Loucy (cell line): ENCODE data around the gene IKZF5.

ENCODE experiments used
- H2AFZ ChIP-seq: fragments of 200-600 bp; sonication (generic); 2 replicates; pipeline ENCODE4 v1.6.0; 2016; ENCODE audit warnings: antibody characterized with exemption, mild to moderate bottlenecking, low read length, moderate library complexity
- H3F3A ChIP-seq: fragments of 200-600 bp; 2 replicates; pipeline ENCODE4 v1.6.0; 2016; ENCODE audit warnings: antibody characterized with exemption, low read depth, mild to moderate bottlenecking
- H3K27me3 ChIP-seq: fragments of 200-600 bp; sonication (generic); 2 replicates; pipeline ENCODE4 v1.6.1; 2014; ENCODE audit warnings: low read length, mild to moderate bottlenecking; ENCODE audit not compliant: insufficient read depth, poor library complexity, severe bottlenecking
- H3K36me3 ChIP-seq: fragments of 200-600 bp; sonication (generic); 2 replicates; pipeline ENCODE4 v1.6.1; 2016; ENCODE audit warnings: low read length; ENCODE audit not compliant: insufficient read depth
- H3K4me1 ChIP-seq: fragments of 200-600 bp; sonication (generic); 2 replicates; pipeline ENCODE4 v1.5.1; 2014; ENCODE audit warnings: low read length, mild to moderate bottlenecking; ENCODE audit not compliant: insufficient read depth, poor library complexity, severe bottlenecking
- H3K4me2 ChIP-seq: fragments of 200-600 bp; sonication (generic); 2 replicates; pipeline ENCODE4 v1.6.0; 2014; ENCODE audit warnings: antibody characterized with exemption, low read length, low read depth, mild to moderate bottlenecking; ENCODE audit not compliant: poor library complexity, severe bottlenecking
- H3K4me3 ChIP-seq: fragments of 200-600 bp; sonication (generic); 2 replicates; pipeline ENCODE4 v1.5.1; 2014; ENCODE audit warnings: low read length, mild to moderate bottlenecking, mixed read lengths; ENCODE audit not compliant: poor library complexity, severe bottlenecking
- H3K79me2 ChIP-seq: fragments of 200-600 bp; sonication (generic); 2 replicates; pipeline ENCODE4 v1.6.1; 2014; ENCODE audit warnings: low read length; ENCODE audit not compliant: insufficient read depth
- H3K9ac ChIP-seq: fragments of 200-600 bp; sonication (generic); 2 replicates; pipeline ENCODE4 v1.6.0; 2014; ENCODE audit warnings: mild to moderate bottlenecking, low read depth, low read length, moderate library complexity; ENCODE audit not compliant: poor library complexity, severe bottlenecking
- H3K9me2 ChIP-seq: fragments of 200-600 bp; sonication (generic); replicated peaks from 2 replicates; pipeline ENCODE4 v1.6.1; 2016; ENCODE audit warnings: low read depth, low read length, mixed read lengths
- H3K9me3 ChIP-seq: fragments of 200-600 bp; sonication (generic); 2 replicates; pipeline ENCODE4 v1.6.1; 2014; ENCODE audit warnings: mild to moderate bottlenecking, antibody characterized with exemption, low read length, low read depth; ENCODE audit not compliant: insufficient read depth
- H4K20me1 ChIP-seq: fragments of 200-600 bp; sonication (generic); 2 replicates; pipeline ENCODE4 v1.6.0; 2014; ENCODE audit warnings: antibody characterized with exemption, low read length, mild to moderate bottlenecking; ENCODE audit not compliant: insufficient read depth, poor library complexity, severe bottlenecking
- EZH2phosphoT487 ChIP-seq: fragments of 200-600 bp; IDR thresholded peaks from 2 replicates; pipeline ENCODE4 v1.6.1; 2018; ENCODE audit warnings: antibody characterized with exemption, mild to moderate bottlenecking, moderate library complexity, borderline replicate concordance
- TF ChIP-seq, protein P1 (sequence below): fragments of 200-600 bp; sonication (generic); conservative IDR thresholded peaks from 2 replicates; pipeline ENCODE4 v1.5.1; 2014; ENCODE audit warnings: mild to moderate bottlenecking, antibody characterized with exemption, low read length

IKZF5 gene

DNA sequence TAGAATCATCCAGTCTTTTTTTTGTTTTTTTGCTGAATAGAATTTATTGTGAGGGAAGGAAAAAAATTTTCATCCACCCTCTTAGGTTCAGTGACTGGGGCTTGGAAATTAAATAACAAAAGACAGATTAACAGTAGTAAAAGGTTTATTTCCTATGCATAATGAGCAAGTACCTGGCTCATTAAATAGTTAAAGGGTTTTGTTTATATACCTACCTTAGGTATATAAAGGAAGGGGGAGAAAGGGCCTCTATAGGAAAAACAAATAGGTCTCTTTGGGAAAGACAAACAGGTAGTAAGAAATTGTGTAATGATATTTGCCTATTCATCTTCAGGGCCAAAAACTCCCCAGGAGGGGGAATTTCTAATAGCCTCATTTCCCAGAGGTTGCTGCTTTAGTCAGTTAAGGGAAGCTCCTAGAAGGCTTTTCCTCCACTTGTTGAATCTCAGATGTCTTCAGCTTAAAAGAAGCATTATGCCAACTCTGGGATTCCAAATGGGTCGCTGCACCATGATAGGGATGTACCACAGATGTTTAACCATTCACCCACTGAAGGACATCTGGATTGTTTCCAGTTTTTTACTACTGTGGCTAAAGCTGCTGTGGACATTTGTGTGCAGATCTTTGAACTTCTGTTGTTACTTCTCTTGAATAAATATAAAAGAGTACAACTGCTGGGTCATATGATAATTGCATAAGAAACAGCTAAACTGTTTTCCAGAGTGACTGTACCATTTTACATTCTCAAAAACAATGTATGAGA lies 11.5 kb upstream of the IKZF5 start:
- TF ChIP-seq, protein P1, sequence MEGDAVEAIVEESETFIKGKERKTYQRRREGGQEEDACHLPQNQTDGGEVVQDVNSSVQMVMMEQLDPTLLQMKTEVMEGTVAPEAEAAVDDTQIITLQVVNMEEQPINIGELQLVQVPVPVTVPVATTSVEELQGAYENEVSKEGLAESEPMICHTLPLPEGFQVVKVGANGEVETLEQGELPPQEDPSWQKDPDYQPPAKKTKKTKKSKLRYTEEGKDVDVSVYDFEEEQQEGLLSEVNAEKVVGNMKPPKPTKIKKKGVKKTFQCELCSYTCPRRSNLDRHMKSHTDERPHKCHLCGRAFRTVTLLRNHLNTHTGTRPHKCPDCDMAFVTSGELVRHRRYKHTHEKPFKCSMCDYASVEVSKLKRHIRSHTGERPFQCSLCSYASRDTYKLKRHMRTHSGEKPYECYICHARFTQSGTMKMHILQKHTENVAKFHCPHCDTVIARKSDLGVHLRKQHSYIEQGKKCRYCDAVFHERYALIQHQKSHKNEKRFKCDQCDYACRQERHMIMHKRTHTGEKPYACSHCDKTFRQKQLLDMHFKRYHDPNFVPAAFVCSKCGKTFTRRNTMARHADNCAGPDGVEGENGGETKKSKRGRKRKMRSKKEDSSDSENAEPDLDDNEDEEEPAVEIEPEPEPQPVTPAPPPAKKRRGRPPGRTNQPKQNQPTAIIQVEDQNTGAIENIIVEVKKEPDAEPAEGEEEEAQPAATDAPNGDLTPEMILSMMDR: no peak
- TF ChIP-seq EZH2phosphoT487: no peak
- no peaks in the 10 kb centered on the region for H3K79me2 ChIP-seq
- no peak overlapping the region for H3K4me2 ChIP-seq
- no peak overlapping the region for H2AFZ ChIP-seq
- no peaks in the 10 kb centered on the region for H3K9me2 ChIP-seq
- no peaks in the 10 kb centered on the region for H3K36me3 ChIP-seq
- H3K9ac ChIP-seq: no peak overlapping the region
- no peak overlapping the region for H3K4me3 ChIP-seq
- no peaks in the 10 kb centered on the region for H3F3A ChIP-seq
- H4K20me1 ChIP-seq: no peaks in the 10 kb centered on the region
- H3K27me3 ChIP-seq: no peaks in the 10 kb centered on the region
- no peaks in the 10 kb centered on the region for H3K4me1 ChIP-seq
- no peaks in the 10 kb centered on the region for H3K9me3 ChIP-seq

- no peaks in the 10 kb centered on the region for H3K4me1 ChIP-seq
Observed at GRCh38 chr10:123019264-123019663, 10.7 kb upstream of the IKZF5 start.

GRCh38 chr10:123018531-123018930 lies 9.9 kb upstream of the IKZF5 start:
- no peaks in the 10 kb centered on the region for H3K4me1 ChIP-seq
- no peaks in the 10 kb centered on the region for H3F3A ChIP-seq
- no peak overlapping the region for H3K4me2 ChIP-seq
- H3K9ac ChIP-seq: no peak overlapping the region
- no peaks in the 10 kb centered on the region for H3K27me3 ChIP-seq
- no peaks in the 10 kb centered on the region for H3K79me2 ChIP-seq
- no peaks in the 10 kb centered on the region for H4K20me1 ChIP-seq
- H2AFZ ChIP-seq: no peak overlapping the region
- no peaks in the 10 kb centered on the region for H3K36me3 ChIP-seq
- no peak overlapping the region for H3K4me3 ChIP-seq
- H3K9me3 ChIP-seq: no peaks in the 10 kb centered on the region
- TF ChIP-seq EZH2phosphoT487: no peak
- TF ChIP-seq, protein P1: no peak
- no peaks in the 10 kb centered on the region for H3K9me2 ChIP-seq

More at GRCh38 chr10:123019264-123019663, 10.7 kb upstream of the IKZF5 start:
- Histone ChIP-seq H3K9me3 (no peaks in the 10 kb centered on the region), H3K27me3 (no peaks in the 10 kb centered on the region), H3K4me3 (no peak overlapping the region), H4K20me1 (no peaks in the 10 kb centered on the region), H3K36me3 (no peaks in the 10 kb centered on the region), H3K9me2 (no peaks in the 10 kb centered on the region), H3K9ac (no peak overlapping the region), H3F3A (no peaks in the 10 kb centered on the region), H2AFZ (no peak overlapping the region), H3K79me2 (no peaks in the 10 kb centered on the region), H3K4me2 (no peak overlapping the region)
- no peak for TF ChIP-seq EZH2phosphoT487
- TF ChIP-seq, protein P1: no peak
